Kasumi-1 (cell line): ENCODE results near the gene KLHL33.

Experiments used
- DNase-seq, 2 experiments: peaks; one replicate each; lab custom pipeline; 2025; lab: John Stamatoyannopoulos, UW

The KLHL33 gene

GRCh38 chr14:20376071-20376588, 59.8 kb downstream of the KLHL33 start:
- DNase-seq, result no peak
